Effector memory CD4-positive, alpha-beta T cell (primary cell): ENCODE measurements around the gene TRAPPC12.

Experiments used
- DNase-seq, 3 donors: peaks; one replicate each; pipeline ENCODE4 v3.0.0-alpha.2; 2020
- H3K27ac ChIP-seq: 2 replicates; pipeline ENCODE4 v1.7.0; 2013; ENCODE audit warnings: mild to moderate bottlenecking, low read length, moderate library complexity; ENCODE audit not compliant: insufficient read depth, poor library complexity, severe bottlenecking
- H3K27me3 ChIP-seq: replicated peaks from 2 replicates; pipeline ENCODE4 v1.7.0; 2013; ENCODE audit warnings: mild to moderate bottlenecking, low read length; ENCODE audit not compliant: insufficient read depth, control insufficient read depth, poor library complexity, severe bottlenecking
- H3K36me3 ChIP-seq: 2 replicates; pipeline ENCODE4 v1.7.0; 2013; ENCODE audit warnings: mild to moderate bottlenecking, low read length, moderate library complexity; ENCODE audit not compliant: control insufficient read depth, insufficient read depth
- H3K4me1 ChIP-seq: 2 replicates; pipeline ENCODE4 v1.7.0; 2013; ENCODE audit warnings: low read length, mild to moderate bottlenecking; ENCODE audit not compliant: control insufficient read depth, insufficient read depth, poor library complexity, severe bottlenecking
- H3K4me3 ChIP-seq: 2 replicates; pipeline ENCODE4 v1.7.0; 2013; ENCODE audit warnings: low read length, low read depth, mild to moderate bottlenecking; ENCODE audit not compliant: insufficient read depth, poor library complexity, severe bottlenecking
- H3K9me3 ChIP-seq: 2 replicates; pipeline ENCODE4 v1.7.0; 2013; ENCODE audit warnings: mild to moderate bottlenecking, low read length, moderate library complexity; ENCODE audit not compliant: control insufficient read depth

TRAPPC12 gene

GRCh38 chr2:3404349-3404894 lies 24.9 kb downstream of the TRAPPC12 start:
- Histone ChIP-seq H3K9me3 (no peaks in the 10 kb centered on the region), H3K4me1 (no peaks in the 10 kb centered on the region), H3K27ac (no peak overlapping the region), H3K4me3 (no peak overlapping the region), H3K27me3 (no peaks in the 10 kb centered on the region), H3K36me3 (peaks cover 39% of the 10 kb centered on the region)
- DNase-seq: no peak

GRCh38 chr2:3405307-3405706 lies 25.8 kb downstream of the TRAPPC12 start:
- no peak overlapping the region for H3K27ac ChIP-seq
- H3K36me3 ChIP-seq: peaks cover 39% of the 10 kb centered on the region
- no peaks in the 10 kb centered on the region for H3K4me1 ChIP-seq
- no peaks in the 10 kb centered on the region for H3K9me3 ChIP-seq
- DNase-seq: no peak
- H3K27me3 ChIP-seq: no peaks in the 10 kb centered on the region
- H3K4me3 ChIP-seq: no peak overlapping the region

DNA sequence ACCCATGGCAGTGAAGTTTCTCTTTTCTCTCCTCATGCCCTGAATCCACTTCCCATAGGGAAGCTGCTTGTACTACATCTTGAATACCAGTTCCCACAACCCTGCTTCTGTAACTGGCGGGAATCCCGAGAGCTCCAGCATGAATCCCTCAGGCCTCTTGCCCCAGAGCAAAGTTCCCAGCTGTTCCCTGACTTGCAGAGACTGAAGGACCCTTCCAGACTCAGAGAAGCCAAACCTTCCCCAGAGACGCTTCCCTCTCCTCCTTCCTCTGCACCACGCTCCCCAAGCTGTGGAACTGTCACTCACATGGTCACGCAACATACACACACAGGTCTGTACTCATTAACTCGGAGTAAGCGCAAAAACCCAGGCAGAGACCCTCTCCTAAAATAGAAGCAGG lies 26.4 kb downstream of the TRAPPC12 start:
- Histone ChIP-seq H3K4me3 (no peak overlapping the region), H3K27ac (no peak overlapping the region), H3K9me3 (no peaks in the 10 kb centered on the region), H3K36me3 (peaks cover 38% of the 10 kb centered on the region), H3K27me3 (no peaks in the 10 kb centered on the region), H3K4me1 (no peaks in the 10 kb centered on the region)
- no peak for DNase-seq

GRCh38 chr2:3406501-3406900 lies 27.0 kb downstream of the TRAPPC12 start:
- DNase-seq: no peak
- Histone ChIP-seq H3K4me3 (no peak overlapping the region), H3K4me1 (no peaks in the 10 kb centered on the region), H3K9me3 (no peaks in the 10 kb centered on the region), H3K27me3 (no peaks in the 10 kb centered on the region), H3K36me3 (peaks cover 34% of the 10 kb centered on the region), H3K27ac (no peak overlapping the region)

DNA sequence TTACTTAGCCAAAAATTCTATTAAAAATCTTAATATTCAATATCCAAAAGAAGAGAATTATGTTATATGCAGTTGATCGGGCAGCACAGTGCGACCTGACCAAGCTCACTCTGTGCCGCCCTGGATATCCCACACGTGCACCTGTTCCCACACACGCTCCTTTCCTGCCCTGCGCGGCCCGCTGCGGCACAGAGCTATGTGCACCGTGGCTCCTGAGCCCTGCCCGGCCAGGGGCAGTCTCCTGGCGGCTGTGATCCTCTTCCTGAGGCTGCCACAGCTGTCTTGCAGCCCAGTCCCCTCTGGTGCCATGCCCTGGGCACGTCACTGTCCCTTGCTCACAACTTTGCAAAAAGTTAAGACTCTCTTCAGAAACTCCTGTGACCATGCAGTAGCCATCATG lies 29.3 kb downstream of the TRAPPC12 start:
- no peaks in the 10 kb centered on the region for H3K4me1 ChIP-seq
- no peak for DNase-seq
- H3K36me3 ChIP-seq: peaks cover 23% of the 10 kb centered on the region

GRCh38 chr2:3409627-3410170 lies 30.2 kb downstream of the TRAPPC12 start:
- no peak for DNase-seq
- H3K36me3 ChIP-seq: peaks cover 20% of the 10 kb centered on the region
- no peaks in the 10 kb centered on the region for H3K4me1 ChIP-seq
- no peaks in the 10 kb centered on the region for H3K27me3 ChIP-seq
- no peak overlapping the region for H3K27ac ChIP-seq
- no peaks in the 10 kb centered on the region for H3K9me3 ChIP-seq
- no peak overlapping the region for H3K4me3 ChIP-seq

More for the DNA sequence above, 29.3 kb downstream of the TRAPPC12 start:
- Histone ChIP-seq H3K9me3 (no peaks in the 10 kb centered on the region), H3K27ac (no peak overlapping the region), H3K4me3 (no peak overlapping the region), H3K27me3 (no peaks in the 10 kb centered on the region)

DNA sequence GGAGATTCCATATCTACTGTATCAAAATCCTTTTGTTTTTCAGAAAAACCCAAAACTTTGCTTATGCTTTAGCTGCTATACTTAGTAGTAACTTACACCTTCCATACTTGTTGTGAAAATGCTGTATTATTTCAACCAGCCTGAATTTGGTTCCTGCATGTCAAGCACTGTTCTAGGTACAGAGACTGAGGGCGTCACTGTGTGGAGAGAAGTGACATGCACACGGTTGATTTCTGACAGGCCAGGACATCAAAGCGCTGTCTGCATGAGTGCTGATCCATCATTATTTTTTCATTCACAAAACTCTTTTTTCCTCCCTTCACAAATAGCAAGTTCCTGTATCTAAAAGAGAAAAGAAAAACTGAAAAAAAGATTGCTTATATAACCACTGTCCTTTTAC lies 31.6 kb downstream of the TRAPPC12 start:
- no peaks in the 10 kb centered on the region for H3K9me3 ChIP-seq
- peaks cover 16% of the 10 kb centered on the region for H3K36me3 ChIP-seq
- no peak overlapping the region for H3K27ac ChIP-seq
- no peak overlapping the region for H3K4me3 ChIP-seq
- no peak for DNase-seq
- H3K4me1 ChIP-seq: no peaks in the 10 kb centered on the region
- no peaks in the 10 kb centered on the region for H3K27me3 ChIP-seq

- H3K27me3 ChIP-seq: no peaks in the 10 kb centered on the region
- no peak overlapping the region for H3K4me3 ChIP-seq
- H3K9me3 ChIP-seq: no peaks in the 10 kb centered on the region
- DNase-seq: no peak
- no peaks in the 10 kb centered on the region for H3K4me1 ChIP-seq
- no peak overlapping the region for H3K27ac ChIP-seq
- H3K36me3 ChIP-seq: peaks cover 12% of the 10 kb centered on the region
Measured at GRCh38 chr2:3413697-3414096, 34.2 kb downstream of the TRAPPC12 start.

DNA sequence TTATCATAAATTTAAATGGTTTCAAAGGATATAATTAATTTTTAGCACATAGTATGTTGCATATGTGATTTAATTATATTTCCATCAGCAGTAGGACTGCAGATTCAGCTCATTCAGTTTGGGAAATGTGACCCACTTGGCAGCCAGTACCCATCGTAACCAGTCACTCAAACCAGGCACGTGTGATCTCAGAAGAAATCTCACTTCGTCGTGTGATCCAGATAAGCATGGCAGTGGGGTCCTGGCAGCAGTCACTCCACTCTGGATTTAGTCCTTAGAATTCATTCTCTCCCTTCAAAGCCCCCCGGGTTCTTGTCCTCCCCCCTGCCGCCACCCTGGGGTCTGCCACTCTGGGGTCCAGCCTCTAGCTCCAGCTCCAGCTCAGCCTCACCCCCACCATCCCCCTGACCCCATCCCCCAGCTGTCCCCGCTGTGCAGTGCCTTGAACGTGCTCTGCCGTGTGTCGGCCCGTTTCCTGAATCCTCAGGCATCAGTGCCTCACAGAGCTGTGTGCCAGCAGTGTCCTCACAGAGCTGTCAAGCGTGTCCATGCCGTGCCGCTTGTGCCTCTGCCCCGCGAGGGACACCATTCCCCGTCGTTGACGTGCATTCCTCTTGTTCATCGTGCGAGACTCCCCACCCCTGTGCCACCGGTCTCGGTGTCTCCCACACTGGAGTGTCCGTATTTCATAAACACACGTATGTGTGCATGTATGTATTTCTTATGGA lies 34.8 kb downstream of the TRAPPC12 start:
- Histone ChIP-seq H3K9me3 (no peaks in the 10 kb centered on the region), H3K4me1 (no peaks in the 10 kb centered on the region), H3K27me3 (no peaks in the 10 kb centered on the region), H3K4me3 (no peak overlapping the region), H3K36me3 (peaks cover 16% of the 10 kb centered on the region), H3K27ac (no peak overlapping the region)
- no peak for DNase-seq

GRCh38 chr2:3418766-3419404 lies 39.4 kb downstream of the TRAPPC12 start:
- Histone ChIP-seq H3K4me1 (no peaks in the 10 kb centered on the region), H3K9me3 (no peaks in the 10 kb centered on the region), H3K36me3 (peaks cover 48% of the 10 kb centered on the region), H3K27me3 (no peaks in the 10 kb centered on the region), H3K4me3 (no peak overlapping the region), H3K27ac (no peak overlapping the region)
- no peak for DNase-seq
